Keratinocyte (primary cell): ENCODE measurements around the gene LMCD1.

Experiments used
- EZH2 ChIP-seq: IDR thresholded peaks from one replicate; pipeline ENCODE4 v1.6.1; 2012; ENCODE audit warnings: inconsistent platforms, mild to moderate bottlenecking, low read length, moderate library complexity
- TF ChIP-seq, protein P1 (sequence below), 3 experiments: IDR thresholded peaks in 1 of 3; conservative IDR thresholded peaks in 1 of 3; optimal IDR thresholded peaks in 1 of 3; 2 replicates in 2 of 3; 3 replicates in 1 of 3; pipeline versions ENCODE3 to v1.5.1; 2011; ENCODE audit warnings: low read length in 3 of 3, mild to moderate bottlenecking in 3 of 3, moderate library complexity in 2 of 3, control low read depth in 1 of 3, inconsistent platforms in 1 of 3; ENCODE audit not compliant: insufficient read depth in 2 of 3; ENCODE audit errors: extremely low read depth in 1 of 3

DNA sequence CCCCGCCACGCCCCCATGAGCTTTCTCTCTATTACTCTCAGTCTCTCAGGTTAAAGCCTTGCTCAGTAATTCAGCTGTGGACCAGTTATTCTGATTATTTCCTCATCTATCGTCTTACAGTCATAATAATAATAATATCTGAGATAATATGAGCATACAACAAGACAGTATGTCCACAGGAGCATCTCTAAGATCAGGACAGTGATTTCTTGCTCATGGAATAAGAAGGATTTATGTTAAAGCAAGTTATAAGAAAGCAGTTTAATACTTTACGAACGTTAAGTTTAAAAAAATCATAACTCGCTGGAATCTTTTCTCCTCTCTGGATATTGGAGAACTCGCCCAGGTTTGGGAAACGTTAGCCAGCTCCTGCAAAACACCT is 643 bp upstream of the LMCD1 start:
- TF ChIP-seq, protein P1, sequence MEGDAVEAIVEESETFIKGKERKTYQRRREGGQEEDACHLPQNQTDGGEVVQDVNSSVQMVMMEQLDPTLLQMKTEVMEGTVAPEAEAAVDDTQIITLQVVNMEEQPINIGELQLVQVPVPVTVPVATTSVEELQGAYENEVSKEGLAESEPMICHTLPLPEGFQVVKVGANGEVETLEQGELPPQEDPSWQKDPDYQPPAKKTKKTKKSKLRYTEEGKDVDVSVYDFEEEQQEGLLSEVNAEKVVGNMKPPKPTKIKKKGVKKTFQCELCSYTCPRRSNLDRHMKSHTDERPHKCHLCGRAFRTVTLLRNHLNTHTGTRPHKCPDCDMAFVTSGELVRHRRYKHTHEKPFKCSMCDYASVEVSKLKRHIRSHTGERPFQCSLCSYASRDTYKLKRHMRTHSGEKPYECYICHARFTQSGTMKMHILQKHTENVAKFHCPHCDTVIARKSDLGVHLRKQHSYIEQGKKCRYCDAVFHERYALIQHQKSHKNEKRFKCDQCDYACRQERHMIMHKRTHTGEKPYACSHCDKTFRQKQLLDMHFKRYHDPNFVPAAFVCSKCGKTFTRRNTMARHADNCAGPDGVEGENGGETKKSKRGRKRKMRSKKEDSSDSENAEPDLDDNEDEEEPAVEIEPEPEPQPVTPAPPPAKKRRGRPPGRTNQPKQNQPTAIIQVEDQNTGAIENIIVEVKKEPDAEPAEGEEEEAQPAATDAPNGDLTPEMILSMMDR (optimal IDR thresholded peaks at IDR 0.05 in 1 of 3, IDR thresholded peaks at IDR 0.05 in 1 of 3, conservative IDR thresholded peaks at IDR 0.05 in 1 of 3; ENCODE audit: extremely low read depth in 1 of 3, insufficient read depth in 2 of 3, low read length in 3 of 3): no peak
- TF ChIP-seq EZH2: no peak
